SW 1271 (cell line): ENCODE results near the gene CFAP221.

Experiments
- DNase-seq, 2 experiments: peaks; one replicate each; lab custom pipeline; 2025; lab: John Stamatoyannopoulos, UW

CFAP221 gene

GRCh38 chr2:119536707-119537106, 7.5 kb upstream of the CFAP221 start:
- no peak for DNase-seq

GRCh38 chr2:119537792-119538191, 6.5 kb upstream of the CFAP221 start:
- no peak for DNase-seq

GRCh38 chr2:119541476-119541875, 2.8 kb upstream of the CFAP221 start:
- no peak for DNase-seq

GRCh38 chr2:119544939-119545475, 758 bp downstream of the CFAP221 start:
- DNase-seq: no peak

- no peak for DNase-seq
These were observed 1.7 kb downstream of the CFAP221 start for GRCh38 chr2:119545754-119546446.

- DNase-seq: no peak
These were observed 2.2 kb downstream of the CFAP221 start for GRCh38 chr2:119546447-119546767.

- no peak for DNase-seq
These were observed 4.4 kb downstream of the CFAP221 start for GRCh38 chr2:119548516-119549120.

- DNase-seq: no peak
These were observed 5.0 kb downstream of the CFAP221 start for GRCh38 chr2:119549241-119549640.

GRCh38 chr2:119550346-119550745, 6.1 kb downstream of the CFAP221 start:
- DNase-seq: no peak

- no peak for DNase-seq
These were observed 6.6 kb downstream of the CFAP221 start for GRCh38 chr2:119550856-119551255.

- DNase-seq: no peak
These were observed 8.7 kb downstream of the CFAP221 start for GRCh38 chr2:119552902-119553301.

- DNase-seq: no peak
These were observed 9.6 kb downstream of the CFAP221 start for GRCh38 chr2:119553687-119554344.

- DNase-seq: no peak
These were observed 21.2 kb downstream of the CFAP221 start for GRCh38 chr2:119565481-119565880.

- DNase-seq: no peak
These were observed 23.0 kb downstream of the CFAP221 start for GRCh38 chr2:119567292-119567691.

GRCh38 chr2:119574108-119574815, 30.0 kb downstream of the CFAP221 start:
- no peak for DNase-seq

- DNase-seq: no peak
These were observed 30.6 kb downstream of the CFAP221 start for GRCh38 chr2:119574864-119575263.

- DNase-seq: no peak
These were observed 31.2 kb downstream of the CFAP221 start for GRCh38 chr2:119575439-119575838.

- DNase-seq: no peak
These were observed 35.4 kb downstream of the CFAP221 start for GRCh38 chr2:119579424-119580295.

- DNase-seq: no peak
These were observed 36.4 kb downstream of the CFAP221 start for GRCh38 chr2:119580550-119581072.

GRCh38 chr2:119583291-119583690, 39.0 kb downstream of the CFAP221 start:
- DNase-seq: no peak

GRCh38 chr2:119584469-119584868, 40.2 kb downstream of the CFAP221 start:
- no peak for DNase-seq
